Retinal pigment epithelial cell (primary cell): ENCODE data around the gene SEC24C.

Experiments
- DNase-seq: peaks from one replicate; pipeline ENCODE4 v3.0.0-alpha.2; 2010; ENCODE audit warnings: low read depth
- H3K4me3 ChIP-seq: 2 replicates; pipeline ENCODE4 v1.5.1; 2011; ENCODE audit warnings: mild to moderate bottlenecking, low read length, control low read depth, moderate library complexity
- TF ChIP-seq, protein P1 (sequence below): conservative IDR thresholded peaks from 2 replicates; pipeline ENCODE4 v1.5.1; 2011; ENCODE audit warnings: low read depth, low read length, control low read depth, inconsistent platforms

Gene SEC24C

DNA sequence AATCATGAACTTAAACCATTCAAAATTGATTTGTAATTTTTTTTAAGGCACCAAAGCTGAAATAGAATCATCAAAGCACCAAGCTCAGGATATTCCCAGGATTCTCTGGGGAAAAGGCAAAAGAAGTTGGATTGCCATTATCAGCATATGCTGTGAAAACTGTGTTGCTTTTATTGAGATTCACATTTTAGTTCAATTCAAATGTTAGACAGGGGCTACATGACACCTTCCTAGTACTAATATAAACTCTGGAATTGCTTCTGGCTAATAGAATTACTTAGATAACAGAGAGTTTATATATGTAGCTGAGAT, 71.5 kb downstream of the SEC24C start:
- no peak for DNase-seq
- TF ChIP-seq, protein P1, sequence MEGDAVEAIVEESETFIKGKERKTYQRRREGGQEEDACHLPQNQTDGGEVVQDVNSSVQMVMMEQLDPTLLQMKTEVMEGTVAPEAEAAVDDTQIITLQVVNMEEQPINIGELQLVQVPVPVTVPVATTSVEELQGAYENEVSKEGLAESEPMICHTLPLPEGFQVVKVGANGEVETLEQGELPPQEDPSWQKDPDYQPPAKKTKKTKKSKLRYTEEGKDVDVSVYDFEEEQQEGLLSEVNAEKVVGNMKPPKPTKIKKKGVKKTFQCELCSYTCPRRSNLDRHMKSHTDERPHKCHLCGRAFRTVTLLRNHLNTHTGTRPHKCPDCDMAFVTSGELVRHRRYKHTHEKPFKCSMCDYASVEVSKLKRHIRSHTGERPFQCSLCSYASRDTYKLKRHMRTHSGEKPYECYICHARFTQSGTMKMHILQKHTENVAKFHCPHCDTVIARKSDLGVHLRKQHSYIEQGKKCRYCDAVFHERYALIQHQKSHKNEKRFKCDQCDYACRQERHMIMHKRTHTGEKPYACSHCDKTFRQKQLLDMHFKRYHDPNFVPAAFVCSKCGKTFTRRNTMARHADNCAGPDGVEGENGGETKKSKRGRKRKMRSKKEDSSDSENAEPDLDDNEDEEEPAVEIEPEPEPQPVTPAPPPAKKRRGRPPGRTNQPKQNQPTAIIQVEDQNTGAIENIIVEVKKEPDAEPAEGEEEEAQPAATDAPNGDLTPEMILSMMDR = no peak
- no peak overlapping the region for H3K4me3 ChIP-seq

DNA sequence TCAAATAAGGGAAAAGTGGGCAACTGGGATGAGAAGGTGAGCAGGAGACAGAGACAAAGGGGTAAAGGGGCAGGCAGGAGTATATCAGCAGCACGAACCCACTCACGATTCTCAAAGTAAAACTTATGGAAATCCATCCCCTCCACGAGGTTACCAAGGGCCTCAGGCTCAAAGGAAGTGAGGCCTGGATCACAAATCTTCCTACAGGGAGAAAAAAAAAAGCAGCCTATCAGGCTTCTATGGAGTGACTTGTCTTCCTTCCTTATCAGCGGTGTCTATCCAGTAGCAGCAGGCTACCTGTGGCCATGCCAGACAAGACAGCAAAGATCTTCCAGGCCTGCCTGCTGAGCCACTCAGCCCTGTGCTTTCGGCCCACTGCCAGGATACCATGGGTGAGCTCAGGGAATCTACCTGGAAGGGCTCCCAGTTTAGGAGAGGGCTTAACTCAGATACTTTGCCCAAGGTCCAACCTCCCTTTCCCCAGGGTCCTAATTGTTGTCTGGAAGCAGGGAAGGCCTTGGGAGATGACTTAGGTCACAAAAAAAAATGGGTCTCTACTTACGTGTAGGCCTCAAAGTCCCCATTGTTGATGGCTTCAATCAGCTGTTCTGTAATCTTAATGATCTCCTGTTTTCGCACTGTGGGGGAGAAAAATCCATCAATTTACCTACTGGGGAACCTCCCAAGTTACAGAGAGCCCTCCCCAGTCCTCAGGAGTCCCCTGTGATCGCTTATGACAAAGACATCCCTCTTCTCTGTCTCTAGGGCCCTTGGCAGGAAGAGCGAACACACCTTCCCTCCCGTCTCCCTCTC, 73.0 kb downstream of the SEC24C start:
- DNase-seq = no peak
- H3K4me3 ChIP-seq = no peak overlapping the region

DNA sequence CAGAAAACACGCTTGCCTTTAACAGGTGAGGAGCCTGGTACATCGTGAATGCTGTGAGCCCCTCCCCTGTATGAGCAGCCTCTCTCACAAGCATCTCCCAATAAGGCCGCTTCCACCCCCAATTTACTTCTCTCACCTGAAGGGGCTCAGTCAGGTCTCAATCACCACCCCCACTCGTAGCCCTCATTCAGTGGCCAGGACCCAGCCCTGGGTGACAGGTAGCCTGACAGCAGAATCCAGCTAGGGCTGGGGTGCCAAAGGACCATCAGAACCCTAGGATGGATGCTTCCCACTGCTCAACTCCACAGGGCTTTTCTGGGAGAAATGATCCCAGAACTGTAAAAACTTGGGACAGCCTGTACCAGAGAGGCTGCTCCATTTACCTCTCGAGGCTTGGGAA, 73.7 kb downstream of the SEC24C start:
- TF ChIP-seq, protein P1 = no peak
- DNase-seq = no peak
- no peak overlapping the region for H3K4me3 ChIP-seq

More for the DNA sequence above, 73.0 kb downstream of the SEC24C start:
- TF ChIP-seq, protein P1 = no peak

DNA sequence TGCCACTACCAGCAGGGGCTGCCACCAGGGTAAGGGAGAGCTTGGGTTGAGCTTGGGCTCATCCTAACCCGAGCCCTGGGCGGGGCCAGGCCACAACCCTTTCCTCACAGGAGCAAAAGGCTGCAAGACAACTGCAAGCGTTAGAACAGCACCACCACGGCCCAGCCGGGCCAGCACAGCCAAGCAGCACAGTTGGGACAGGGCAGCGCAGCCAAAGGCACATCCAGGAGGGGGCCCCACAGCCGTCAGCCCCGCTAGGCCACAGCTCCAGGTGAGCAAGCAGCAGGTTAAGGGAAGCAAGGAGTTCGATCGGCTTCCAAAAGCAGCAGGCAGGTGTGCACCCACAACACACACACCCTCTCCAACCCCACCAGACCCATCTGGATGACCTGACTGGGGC, 74.2 kb downstream of the SEC24C start:
- H3K4me3 ChIP-seq = no peak overlapping the region
- DNase-seq = no peak
- TF ChIP-seq, protein P1 = no peak

DNA sequence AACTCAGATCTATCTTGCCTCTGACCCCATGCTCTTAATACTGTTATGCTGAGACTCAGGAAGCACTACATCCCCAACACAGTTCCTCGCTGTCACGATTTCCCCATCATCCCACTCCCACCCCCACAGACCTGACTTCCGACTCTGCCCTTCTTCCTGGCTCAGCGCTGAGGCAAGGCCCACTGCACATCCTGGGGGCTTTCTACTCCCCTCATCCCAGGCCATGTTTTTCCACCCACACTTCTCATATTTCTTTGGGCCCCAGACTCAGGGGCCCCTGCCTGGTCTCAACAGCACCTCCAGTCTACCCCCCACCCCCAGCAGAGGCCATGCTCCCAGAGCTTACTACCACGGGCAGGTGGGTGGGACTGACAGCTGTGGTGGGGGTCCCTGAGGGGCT, 74.9 kb downstream of the SEC24C start:
- H3K4me3 ChIP-seq = no peak overlapping the region
- TF ChIP-seq, protein P1 = no peak
- no peak for DNase-seq

DNA sequence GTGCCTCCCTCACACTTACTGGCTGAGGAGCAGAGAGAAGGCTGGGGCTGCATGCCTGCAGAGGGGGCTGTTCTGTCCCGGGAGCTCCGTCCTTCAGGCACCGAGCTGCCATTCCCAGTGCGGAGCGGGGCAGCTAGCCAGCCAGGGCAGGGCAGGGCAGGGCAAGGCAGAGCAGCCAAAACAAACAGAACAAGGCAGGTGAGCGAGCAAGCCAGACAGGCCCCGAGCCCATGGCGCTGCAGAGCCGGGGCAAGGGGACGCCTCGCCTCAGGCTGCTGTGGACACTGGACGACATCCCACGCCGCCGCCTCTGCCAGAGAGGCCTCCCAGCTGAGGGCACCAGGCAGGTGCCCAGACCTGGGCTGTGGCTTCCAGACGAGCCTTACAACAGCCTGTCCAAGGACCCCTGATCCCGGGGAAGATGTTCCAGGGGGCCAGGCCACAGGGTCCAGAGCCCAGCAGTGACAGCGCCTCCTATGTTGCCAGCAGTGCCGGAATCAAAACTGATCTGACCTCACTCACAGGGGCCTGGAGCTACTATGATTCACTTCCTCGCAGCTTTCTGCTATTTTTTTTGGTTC, 75.4 kb downstream of the SEC24C start:
- DNase-seq = no peak
- no peak overlapping the region for H3K4me3 ChIP-seq
- TF ChIP-seq, protein P1 = no peak
